Mononuclear cell (primary cell): Measurements from ENCODE around the gene TAGLN. TPM values are rescaled to one million over a fixed set of nuclear protein-coding genes. Genes with fewer than 3 reads are reported as not detected.
"Not testable (repeated sequence)": the region's sequence is repeated elsewhere in the genome, so short reads cannot be mapped to it uniquely, and the experiment has no call there.

Experiments
- H3K27me3 ChIP-seq: 2 replicates; pipeline ENCODE4 v1.6.0; 2011; ENCODE audit warnings: low read length, control low read depth; ENCODE audit not compliant: insufficient read depth
- H3K4me1 ChIP-seq: 2 replicates; pipeline ENCODE4 v1.5.1; 2011; ENCODE audit warnings: mild to moderate bottlenecking, low read length, control low read depth; ENCODE audit not compliant: insufficient read depth
- H3K4me3 ChIP-seq: 2 replicates; pipeline ENCODE4 v1.5.1; 2011; ENCODE audit warnings: mild to moderate bottlenecking, low read length, moderate library complexity
- H3K9me3 ChIP-seq: 2 replicates; pipeline ENCODE4 v1.5.1; 2011; ENCODE audit warnings: low read depth, mild to moderate bottlenecking, control low read depth, low read length
- total RNA-seq: library from RNA; depleted of rRNA; stranded (reverse); fragments of >200 nt; gene quantifications from one replicate; pipeline ENCODE4 v1.2.3, GENCODE V29; 2012

Gene TAGLN
- total RNA-seq, 1 donor = 8.6 TPM

- Histone ChIP-seq H3K4me1 (peaks cover 29% of the 10 kb centered on the region), H3K4me3 (no peak overlapping the region), H3K27me3 (no peaks in the 10 kb centered on the region), H3K9me3 (no peaks in the 10 kb centered on the region)
Observed at GRCh38 chr11:117177534-117178209, 21.5 kb upstream of the TAGLN start.

- Histone ChIP-seq H3K27me3 (no peaks in the 10 kb centered on the region), H3K4me1 (peaks cover 29% of the 10 kb centered on the region), H3K9me3 (no peaks in the 10 kb centered on the region)
Observed at GRCh38 chr11:117178210-117179034, 20.7 kb upstream of the TAGLN start, which contains the start of gene SIDT2. SIDT2 (plus strand) TSS chr11:117178743; CDS start chr11:117179264, 521 bp downstream.

GRCh38 chr11:117179048-117179999, 19.8 kb upstream of the TAGLN start:
- Histone ChIP-seq H3K9me3 (no peaks in the 10 kb centered on the region), H3K27me3 (no peaks in the 10 kb centered on the region), H3K4me1 (peaks cover 29% of the 10 kb centered on the region), H3K4me3 (peak overlapping the region; percentile 68)

More at GRCh38 chr11:117178210-117179034, 20.7 kb upstream of the TAGLN start, which contains the start of gene SIDT2:
- H3K4me3 ChIP-seq = peak within 1 kb of the TSS; percentile 68

GRCh38 chr11:117180020-117180419, 19.1 kb upstream of the TAGLN start:
- no peaks in the 10 kb centered on the region for H3K9me3 ChIP-seq
- H3K27me3 ChIP-seq = no peaks in the 10 kb centered on the region
- peaks cover 29% of the 10 kb centered on the region for H3K4me1 ChIP-seq
- H3K4me3 ChIP-seq = peak overlapping the region; percentile 68

- H3K4me3 ChIP-seq = no peak overlapping the region
- no peaks in the 10 kb centered on the region for H3K9me3 ChIP-seq
- H3K4me1 ChIP-seq = peaks cover 36% of the 10 kb centered on the region
- no peaks in the 10 kb centered on the region for H3K27me3 ChIP-seq
Observed at GRCh38 chr11:117180661-117181585, 18.2 kb upstream of the TAGLN start.

GRCh38 chr11:117181586-117182550, 17.3 kb upstream of the TAGLN start:
- Histone ChIP-seq H3K9me3 (no peaks in the 10 kb centered on the region), H3K27me3 (no peaks in the 10 kb centered on the region), H3K4me3 (no peak overlapping the region), H3K4me1 (peaks cover 46% of the 10 kb centered on the region)

GRCh38 chr11:117182551-117182935, 16.6 kb upstream of the TAGLN start:
- peaks cover 53% of the 10 kb centered on the region for H3K4me1 ChIP-seq
- H3K27me3 ChIP-seq = no peaks in the 10 kb centered on the region
- no peak overlapping the region for H3K4me3 ChIP-seq
- no peaks in the 10 kb centered on the region for H3K9me3 ChIP-seq

GRCh38 chr11:117183178-117183577, 16.0 kb upstream of the TAGLN start:
- H3K4me1 ChIP-seq = peaks cover 54% of the 10 kb centered on the region
- not testable (repeated sequence) for H3K27me3 ChIP-seq, H3K9me3 ChIP-seq, H3K4me3 ChIP-seq

- Histone ChIP-seq H3K9me3 (no peaks in the 10 kb centered on the region), H3K4me3 (no peak overlapping the region), H3K4me1 (peaks cover 58% of the 10 kb centered on the region), H3K27me3 (no peaks in the 10 kb centered on the region)
Observed at GRCh38 chr11:117183724-117184349, 15.3 kb upstream of the TAGLN start.

- H3K4me3 ChIP-seq = no peak overlapping the region
- peaks cover 60% of the 10 kb centered on the region for H3K4me1 ChIP-seq
- H3K27me3 ChIP-seq = no peaks in the 10 kb centered on the region
- H3K9me3 ChIP-seq = no peaks in the 10 kb centered on the region
Observed at GRCh38 chr11:117185736-117186430, 13.3 kb upstream of the TAGLN start.

GRCh38 chr11:117186431-117186761, 12.8 kb upstream of the TAGLN start:
- Histone ChIP-seq H3K27me3 (no peaks in the 10 kb centered on the region), H3K9me3 (no peaks in the 10 kb centered on the region), H3K4me1 (peaks cover 55% of the 10 kb centered on the region), H3K4me3 (no peak overlapping the region)

GRCh38 chr11:117187007-117187406, 12.2 kb upstream of the TAGLN start:
- peaks cover 55% of the 10 kb centered on the region for H3K4me1 ChIP-seq
- no peaks in the 10 kb centered on the region for H3K27me3 ChIP-seq
- no peaks in the 10 kb centered on the region for H3K9me3 ChIP-seq
- H3K4me3 ChIP-seq = no peak overlapping the region
